ENCODE data around the gene LGALSL. TPM values are rescaled to one million over a fixed set of nuclear protein-coding genes. Genes with fewer than 3 reads are reported as not detected.

LGALSL gene
- total RNA-seq, 2 donors from 2014 or later = 12.8 to 36.7 TPM

- intact Hi-C loops (cut with DNase I) = no loop called here
- Histone ChIP-seq H3K27ac (no peak overlapping the region), H3K4me3 (no peak overlapping the region), H3K27me3 (replicated peaks; ENCODE audit: insufficient read depth) (no peaks in the 10 kb centered on the region), H3K36me3 (no peaks in the 10 kb centered on the region), H3K9me3 (no peaks in the 10 kb centered on the region), H3K4me1 (replicated peaks) (no peaks in the 10 kb centered on the region)
- WGBS = 88% methylated on average over 2 of the region's 2 CpGs
- DNase-seq (ENCODE audit: low spot score) = no peak
- TF ChIP-seq POLR2A (IDR thresholded peaks at IDR 0.05) (no peak), CTCF (IDR thresholded peaks at IDR 0.05) (no peak), POLR2AphosphoS5 (IDR thresholded peaks at IDR 0.05) (no peak)
Observed at GRCh38 chr2:64447317-64448040, 6.5 kb upstream of the LGALSL start.

- intact Hi-C loops (cut with DNase I) = no loop called here
- H3K27ac ChIP-seq = no peak overlapping the region
Observed at GRCh38 chr2:64448041-64448426, 5.9 kb upstream of the LGALSL start.

GRCh38 chr2:64451051-64451450 lies 2.9 kb upstream of the LGALSL start:
- no peak overlapping the region for H3K4me3 ChIP-seq
- 86% methylated on average over 2 of the region's 2 CpGs for WGBS
- no peak for DNase-seq (ENCODE audit: low spot score)
- intact Hi-C loops (cut with DNase I) = loop anchor here (5.0 kb wide), 1 partner anchor 201 kb away; the partner anchor contains the start of gene SERTAD2
- TF ChIP-seq CTCF (IDR thresholded peaks at IDR 0.05) = no peak
- TF ChIP-seq POLR2A (IDR thresholded peaks at IDR 0.05) = no peak
- TF ChIP-seq POLR2AphosphoS5 (IDR thresholded peaks at IDR 0.05) = no peak
- no peaks in the 10 kb centered on the region for H3K36me3 ChIP-seq
- H3K9me3 ChIP-seq = no peaks in the 10 kb centered on the region
- no peaks in the 10 kb centered on the region for H3K4me1 ChIP-seq (replicated peaks)
- no peaks in the 10 kb centered on the region for H3K27me3 ChIP-seq (replicated peaks; ENCODE audit: insufficient read depth)
- no peak overlapping the region for H3K27ac ChIP-seq

More at GRCh38 chr2:64448041-64448426, 5.9 kb upstream of the LGALSL start:
- DNase-seq (ENCODE audit: low spot score) = no peak
- TF ChIP-seq CTCF (IDR thresholded peaks at IDR 0.05) = no peak
- TF ChIP-seq POLR2A (IDR thresholded peaks at IDR 0.05) = no peak
- TF ChIP-seq POLR2AphosphoS5 (IDR thresholded peaks at IDR 0.05) = no peak
- no peaks in the 10 kb centered on the region for H3K4me1 ChIP-seq (replicated peaks)
- WGBS = 88% methylated on average over 7 of the region's 7 CpGs
- H3K36me3 ChIP-seq = no peaks in the 10 kb centered on the region
- no peak overlapping the region for H3K4me3 ChIP-seq
- H3K27me3 ChIP-seq (replicated peaks; ENCODE audit: insufficient read depth) = no peaks in the 10 kb centered on the region
- H3K9me3 ChIP-seq = no peaks in the 10 kb centered on the region

DNA sequence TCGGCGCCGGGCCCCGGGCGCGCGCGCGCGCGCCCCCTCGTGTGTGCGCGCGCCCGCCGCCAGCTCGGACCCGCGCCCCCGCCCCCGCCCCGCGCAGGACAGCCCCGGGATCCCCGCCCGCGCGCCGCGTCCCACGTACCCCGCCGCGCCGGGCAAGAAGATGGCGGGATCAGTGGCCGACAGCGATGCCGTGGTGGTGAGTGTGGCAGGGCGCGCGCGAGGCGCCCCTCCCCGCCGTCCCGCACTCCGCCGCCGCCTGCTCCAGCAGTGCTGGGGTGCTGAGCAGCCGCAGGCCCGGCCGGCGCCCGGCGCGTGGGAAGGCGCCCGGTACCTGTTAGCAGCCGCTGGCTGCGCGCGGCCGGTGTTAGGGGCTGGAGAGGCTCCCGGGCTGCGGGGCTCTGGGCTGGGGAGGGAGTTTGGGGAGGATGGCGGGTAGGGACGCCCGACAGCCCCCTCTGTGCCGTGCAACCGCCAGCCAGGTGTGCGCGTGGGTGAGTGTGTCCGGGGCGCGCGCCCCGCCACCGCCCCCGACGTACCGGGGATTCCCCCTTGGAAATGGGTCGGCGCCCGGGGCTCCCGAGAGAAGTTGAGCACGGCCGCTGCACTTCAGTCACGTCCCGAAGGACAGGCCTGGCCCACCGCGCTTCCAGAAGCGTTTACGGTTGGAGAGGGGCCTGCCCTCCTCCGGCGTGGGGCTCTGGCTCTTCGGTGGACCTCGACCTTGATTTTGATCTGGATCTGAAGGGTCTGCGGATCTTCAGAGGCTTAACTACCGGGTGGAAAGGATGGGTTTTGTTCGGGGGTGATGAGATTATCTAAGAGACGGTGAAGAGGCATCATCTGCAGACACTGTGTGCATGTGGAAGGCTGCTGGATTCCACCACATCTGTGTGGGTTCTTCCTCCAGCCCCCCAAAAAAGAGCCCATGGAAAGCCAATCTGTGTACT lies 697 bp downstream of the LGALSL start:
- TF ChIP-seq POLR2AphosphoS5 (IDR thresholded peaks at IDR 0.05) (no peak), CTCF (IDR thresholded peaks at IDR 0.05) (no peak)
- peaks cover 0 to 7% of the 10 kb centered on the region in 2 donors for H3K36me3 ChIP-seq
- no peaks in the 10 kb centered on the region for H3K4me1 ChIP-seq (replicated peaks)
- 16% methylated on average over 13 of the region's 103 CpGs for WGBS
- H3K9me3 ChIP-seq = no peaks in the 10 kb centered on the region
- H3K27me3 ChIP-seq (replicated peaks; ENCODE audit: insufficient read depth) = no peaks in the 10 kb centered on the region
- H3K27ac ChIP-seq = peak overlapping the region; percentile 97 to 99
- intact Hi-C loops (cut with DNase I) = loop anchor here (5.0 kb wide), 1 partner anchor 198 kb away; the partner anchor contains the start of gene SERTAD2
- peak overlapping the region; percentile 88 to 91 for H3K4me3 ChIP-seq
- peak; percentile 14 for DNase-seq (ENCODE audit: low spot score)
